IPS-11a (cell line): ENCODE results near the gene VARS2.

ENCODE experiments used
- H3K4me3 ChIP-seq: one replicate; pipeline ENCODE4 v1.5.1; 2013; ENCODE audit warnings: low read depth, low read length, control low read depth

VARS2 gene

DNA sequence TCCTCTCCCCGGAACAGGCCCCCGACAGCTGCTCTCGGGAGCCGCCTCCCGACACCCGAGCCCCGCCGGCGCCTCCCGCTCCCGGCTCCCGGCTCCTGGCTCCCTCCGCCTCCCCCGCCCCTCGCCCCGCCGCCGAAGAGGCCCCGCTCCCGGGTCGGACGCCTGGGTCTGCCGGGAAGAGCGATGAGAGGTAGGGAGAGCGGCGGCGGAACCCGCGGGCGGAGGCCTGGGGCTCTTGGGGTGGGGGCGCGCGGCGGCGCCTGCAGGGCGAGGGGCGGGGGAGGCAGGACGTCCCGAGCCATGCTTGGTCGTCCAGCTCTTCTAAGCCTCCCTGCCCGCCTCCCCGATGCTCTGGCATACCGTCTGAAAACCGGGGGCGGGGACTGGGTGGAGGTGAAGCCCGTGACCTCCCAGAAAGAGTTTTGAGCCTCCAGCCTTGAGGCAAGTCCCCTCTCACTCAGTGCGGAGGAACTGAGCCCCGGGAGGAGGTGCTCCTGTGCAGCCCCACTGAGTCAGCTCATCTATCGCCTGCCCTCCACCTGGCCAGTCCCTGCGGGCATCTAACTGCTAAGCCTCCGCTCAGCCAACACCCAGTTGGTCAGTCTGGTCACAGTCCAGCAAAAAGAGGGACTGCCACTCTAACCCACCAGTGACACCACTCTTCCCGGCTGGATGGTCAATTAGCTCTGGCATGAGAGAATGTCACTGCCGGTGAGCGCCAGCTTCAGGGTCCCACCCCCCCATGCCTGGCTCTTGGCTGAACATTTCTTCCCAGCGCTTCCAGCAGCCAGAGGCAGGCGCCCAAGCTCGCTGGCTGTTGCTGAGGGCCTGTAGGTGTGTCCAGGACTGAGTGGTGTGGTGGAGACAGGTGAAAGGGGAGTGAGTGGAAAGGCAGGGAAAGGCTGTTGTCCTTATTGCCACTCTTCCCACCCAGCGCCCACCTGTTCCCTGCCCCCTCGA lies 29.2 kb upstream of the VARS2 start:
- peak overlapping the region; percentile 62 for H3K4me3 ChIP-seq

DNA sequence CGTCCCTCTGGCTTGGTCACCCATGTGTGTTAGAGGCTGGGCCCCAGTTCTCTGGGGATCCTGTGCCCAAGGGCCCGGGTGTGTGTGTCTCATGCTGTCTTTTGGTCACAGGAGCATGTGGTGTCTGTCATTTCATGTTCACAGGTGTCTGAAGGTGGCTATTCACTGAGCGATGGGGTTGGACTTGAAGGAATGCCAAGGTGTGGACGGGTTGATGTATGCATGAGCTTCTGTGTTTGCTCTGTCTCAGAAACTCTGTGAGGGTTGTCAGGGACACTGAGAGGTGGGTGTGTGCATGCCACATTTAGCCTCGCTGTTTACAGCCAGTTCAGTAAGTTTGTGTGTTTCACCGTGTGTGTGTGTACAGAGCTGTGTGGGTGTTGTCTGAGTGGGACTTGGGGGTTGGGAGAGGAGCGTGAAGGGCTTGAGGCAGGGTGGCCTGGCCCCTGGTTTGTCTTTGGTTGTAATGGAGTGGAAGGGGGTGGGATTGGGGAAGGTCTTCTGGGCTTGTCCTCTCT lies 28.5 kb upstream of the VARS2 start:
- H3K4me3 ChIP-seq = peak overlapping the region; percentile 62

GRCh38 chr6:30885999-30886896 lies 27.8 kb upstream of the VARS2 start:
- H3K4me3 ChIP-seq = peak overlapping the region; percentile 62

DNA sequence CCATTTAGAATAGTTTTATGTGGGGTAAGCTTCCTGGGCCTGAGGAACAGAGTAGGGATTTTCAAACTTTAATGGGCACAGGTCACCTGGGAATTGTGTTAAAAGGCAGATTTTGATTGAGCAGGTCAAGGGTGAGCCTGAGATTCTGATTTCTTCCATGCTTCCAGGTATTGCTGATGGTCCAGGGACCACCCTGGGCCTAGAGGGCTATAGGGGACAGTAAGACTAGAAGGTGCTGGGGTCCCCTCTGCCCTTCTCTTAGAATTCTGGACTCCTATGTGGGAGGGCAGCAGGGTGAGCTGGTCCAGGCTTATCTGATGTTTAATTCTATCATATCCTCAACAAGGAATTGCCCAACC lies 27.2 kb upstream of the VARS2 start:
- no peak overlapping the region for H3K4me3 ChIP-seq

DNA sequence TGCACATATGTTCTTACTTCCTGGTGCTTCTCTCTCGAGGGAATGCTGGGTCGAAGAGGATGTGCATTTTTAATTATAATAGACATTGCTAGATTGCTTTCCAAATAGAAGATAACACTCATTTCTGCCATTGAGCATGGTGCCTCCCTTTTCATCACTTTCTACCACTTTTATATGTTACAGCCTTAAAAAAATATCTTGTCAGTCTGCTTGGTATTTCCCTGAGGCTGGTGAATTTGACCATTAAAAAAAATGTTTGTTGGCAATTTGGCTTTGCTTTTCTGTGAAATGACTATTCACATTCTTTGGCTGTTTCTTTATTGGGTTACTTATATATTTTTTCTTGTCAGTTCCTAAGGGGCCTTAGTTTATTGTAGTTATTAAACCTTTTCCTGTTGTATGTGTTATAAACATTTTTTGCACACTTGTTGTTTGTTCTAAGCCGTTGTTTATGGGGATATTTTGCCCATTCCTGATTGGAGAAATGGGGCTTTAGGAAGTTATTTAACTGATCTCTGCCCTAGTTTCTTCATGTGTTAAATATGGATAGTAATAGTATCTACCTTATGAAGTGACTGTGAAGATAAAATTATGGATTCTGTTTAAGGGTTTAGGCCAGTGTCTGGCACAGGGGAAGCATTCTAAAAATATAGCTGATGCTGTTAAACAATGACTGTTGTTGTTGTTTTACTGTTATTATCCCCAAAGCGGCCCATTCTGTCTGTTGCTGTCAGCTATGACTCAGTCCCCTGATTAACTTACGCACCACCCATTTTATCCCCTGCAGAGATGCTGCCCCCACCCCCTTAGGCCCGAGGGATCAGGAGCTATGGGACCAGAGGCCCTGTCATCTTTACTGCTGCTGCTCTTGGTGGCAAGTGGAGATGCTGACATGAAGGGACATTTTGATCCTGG lies 25.9 kb upstream of the VARS2 start:
- no peak overlapping the region for H3K4me3 ChIP-seq

DNA sequence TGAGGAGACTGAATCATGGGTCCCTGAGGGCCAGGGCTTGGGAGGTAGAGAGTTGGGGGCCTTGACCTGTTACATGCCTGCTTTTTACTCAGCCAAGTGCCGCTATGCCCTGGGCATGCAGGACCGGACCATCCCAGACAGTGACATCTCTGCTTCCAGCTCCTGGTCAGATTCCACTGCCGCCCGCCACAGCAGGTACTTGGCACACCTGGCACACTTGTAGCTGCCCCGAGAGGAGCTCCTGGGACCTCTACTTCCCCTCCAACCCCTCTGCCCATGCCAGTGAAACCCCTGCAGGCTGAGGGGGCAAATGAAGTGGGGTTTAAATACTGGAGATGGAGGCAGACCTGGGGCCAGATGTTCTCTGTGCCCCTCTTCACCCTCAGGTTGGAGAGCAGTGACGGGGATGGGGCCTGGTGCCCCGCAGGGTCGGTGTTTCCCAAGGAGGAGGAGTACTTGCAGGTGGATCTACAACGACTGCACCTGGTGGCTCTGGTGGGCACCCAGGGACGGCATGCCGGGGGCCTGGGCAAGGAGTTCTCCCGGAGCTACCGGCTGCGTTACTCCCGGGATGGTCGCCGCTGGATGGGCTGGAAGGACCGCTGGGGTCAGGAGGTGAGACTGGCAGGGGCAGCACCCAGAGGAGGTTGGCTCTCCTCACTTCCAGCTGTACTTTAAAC lies 25.1 kb upstream of the VARS2 start:
- H3K4me3 ChIP-seq = no peak overlapping the region

DNA sequence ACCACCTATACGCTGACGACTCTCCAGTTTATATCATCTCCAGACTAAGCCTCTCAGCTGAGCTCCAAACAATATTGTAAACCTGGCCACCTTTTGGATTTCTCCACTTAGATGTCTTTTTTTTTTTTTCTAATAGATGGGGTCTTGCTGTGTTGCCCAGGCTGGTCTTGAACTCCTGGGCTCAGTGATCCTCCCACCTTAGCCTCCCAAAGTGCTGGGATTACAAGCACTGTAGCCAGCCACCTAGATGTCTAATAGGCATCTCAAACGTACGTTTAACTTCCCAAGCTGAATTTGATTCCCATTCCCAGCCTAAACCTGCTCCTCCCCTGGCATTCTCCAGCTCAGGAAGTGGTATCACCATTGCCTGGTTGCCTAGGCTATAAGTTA lies 24.5 kb upstream of the VARS2 start:
- H3K4me3 ChIP-seq = no peak overlapping the region

DNA sequence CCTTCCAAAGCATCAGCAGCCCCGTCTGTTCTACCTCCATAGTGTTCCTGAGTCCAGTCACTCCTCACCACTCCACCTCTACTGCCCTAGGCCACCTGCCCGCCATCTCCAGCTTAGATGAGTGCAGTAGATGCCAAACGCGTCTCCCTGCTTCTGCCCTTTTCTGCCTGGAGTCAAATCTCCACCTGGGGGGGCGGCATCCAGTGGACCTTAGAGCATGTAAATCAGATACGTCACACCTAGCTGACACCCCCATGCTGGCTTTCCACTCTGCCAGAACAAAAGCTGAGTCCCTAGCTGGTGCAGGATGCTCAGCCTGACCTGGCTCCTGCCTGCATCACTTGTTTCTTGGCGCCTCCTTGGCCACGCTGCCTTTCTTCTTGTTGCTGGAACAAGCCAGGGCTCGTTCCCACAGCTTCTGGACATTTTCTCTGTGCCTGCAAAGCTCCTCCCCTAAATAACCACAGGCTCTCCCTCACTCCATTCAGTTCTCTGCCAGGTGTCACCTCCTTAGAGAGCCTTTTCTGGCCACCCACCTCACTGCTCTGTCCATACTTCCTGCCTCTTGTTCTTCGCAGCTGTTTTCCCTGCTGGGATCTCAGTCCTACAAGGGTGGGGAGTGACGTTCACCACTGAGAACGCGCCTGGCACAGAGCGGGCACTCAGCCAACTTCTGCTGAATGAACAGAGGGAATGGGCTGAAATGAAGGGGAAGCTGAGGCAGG lies 24.0 kb upstream of the VARS2 start:
- no peak overlapping the region for H3K4me3 ChIP-seq

- no peak overlapping the region for H3K4me3 ChIP-seq
Observed at GRCh38 chr6:30890646-30891449, 23.2 kb upstream of the VARS2 start.

GRCh38 chr6:30891450-30891723 lies 22.7 kb upstream of the VARS2 start:
- H3K4me3 ChIP-seq = no peak overlapping the region

GRCh38 chr6:30891816-30892538 lies 22.1 kb upstream of the VARS2 start:
- H3K4me3 ChIP-seq = no peak overlapping the region

GRCh38 chr6:30893001-30893591 lies 20.9 kb upstream of the VARS2 start:
- no peak overlapping the region for H3K4me3 ChIP-seq

- no peak overlapping the region for H3K4me3 ChIP-seq
Observed at GRCh38 chr6:30893666-30894065, 20.4 kb upstream of the VARS2 start.

DNA sequence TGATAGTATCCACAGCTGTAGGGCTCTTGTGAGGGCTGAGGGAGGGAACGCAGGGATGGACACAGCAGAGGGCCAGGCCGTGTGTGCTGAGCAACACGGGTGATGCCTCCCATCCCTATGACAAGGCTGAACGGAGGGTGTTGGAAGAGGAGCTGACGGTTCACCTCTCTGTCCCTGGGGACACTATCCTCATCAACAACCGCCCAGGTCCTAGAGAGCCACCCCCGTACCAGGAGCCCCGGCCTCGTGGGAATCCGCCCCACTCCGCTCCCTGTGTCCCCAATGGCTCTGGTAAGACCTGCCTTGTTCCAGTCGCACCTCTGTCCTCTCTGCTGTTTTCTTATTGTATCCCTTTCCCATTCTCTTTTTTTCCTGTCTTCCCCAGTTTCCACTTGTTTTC lies 19.7 kb upstream of the VARS2 start:
- H3K4me3 ChIP-seq = no peak overlapping the region

- no peak overlapping the region for H3K4me3 ChIP-seq
Observed at GRCh38 chr6:30894935-30895334, 19.1 kb upstream of the VARS2 start.

GRCh38 chr6:30895343-30895742 lies 18.7 kb upstream of the VARS2 start:
- H3K4me3 ChIP-seq = no peak overlapping the region

DNA sequence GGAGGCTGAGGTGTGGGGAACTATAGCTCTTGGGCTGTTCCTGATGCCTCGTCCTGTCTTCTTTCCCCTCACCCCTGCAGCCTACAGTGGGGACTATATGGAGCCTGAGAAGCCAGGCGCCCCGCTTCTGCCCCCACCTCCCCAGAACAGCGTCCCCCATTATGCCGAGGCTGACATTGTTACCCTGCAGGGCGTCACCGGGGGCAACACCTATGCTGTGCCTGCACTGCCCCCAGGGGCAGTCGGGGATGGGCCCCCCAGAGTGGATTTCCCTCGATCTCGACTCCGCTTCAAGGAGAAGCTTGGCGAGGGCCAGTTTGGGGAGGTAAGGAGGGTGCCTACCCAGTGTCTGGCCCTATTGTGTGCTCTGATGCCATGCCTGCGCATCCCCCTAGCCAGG lies 17.5 kb upstream of the VARS2 start:
- H3K4me3 ChIP-seq = no peak overlapping the region

DNA sequence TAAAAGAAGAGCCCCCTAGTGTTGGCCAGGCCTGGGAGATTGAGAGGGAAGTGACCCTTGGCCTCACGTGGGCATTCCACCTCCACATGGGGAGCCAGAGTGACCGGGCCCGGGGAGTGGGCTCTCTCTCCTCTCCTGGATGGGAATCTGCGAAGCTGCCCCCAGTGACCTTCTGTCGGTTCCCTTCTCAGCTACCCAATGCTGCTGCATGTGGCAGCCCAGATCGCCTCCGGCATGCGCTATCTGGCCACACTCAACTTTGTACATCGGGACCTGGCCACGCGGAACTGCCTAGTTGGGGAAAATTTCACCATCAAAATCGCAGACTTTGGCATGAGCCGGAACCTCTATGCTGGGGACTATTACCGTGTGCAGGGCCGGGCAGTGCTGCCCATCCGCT lies 16.2 kb upstream of the VARS2 start:
- no peak overlapping the region for H3K4me3 ChIP-seq
